ENCODE results near the gene RAB6A.
"Not testable (repeated sequence)": the region's sequence is repeated elsewhere in the genome, so short reads cannot be mapped to it uniquely, and the experiment has no call there.

RAB6A gene

DNA sequence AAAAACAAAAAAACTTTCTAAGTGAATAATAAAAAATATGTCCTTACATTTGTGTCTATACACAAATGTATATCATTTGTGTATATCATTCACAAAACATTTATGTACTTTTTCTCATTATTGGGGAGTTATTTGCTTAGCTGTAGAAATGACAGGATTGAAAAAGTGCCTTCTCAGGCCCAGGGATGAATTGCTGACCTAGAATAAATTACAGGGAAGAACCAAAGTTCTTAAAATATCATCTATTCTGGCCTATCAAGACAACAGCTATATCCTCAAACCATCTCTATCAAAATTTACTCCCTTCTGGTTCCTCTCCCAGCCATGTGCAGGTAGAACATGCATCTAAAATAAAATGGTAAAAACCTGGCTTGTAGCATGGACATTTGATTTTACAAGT is 1.9 kb upstream of the RAB6A start:
- DNase-seq (ENCODE audit: low read depth), result no peak

DNA sequence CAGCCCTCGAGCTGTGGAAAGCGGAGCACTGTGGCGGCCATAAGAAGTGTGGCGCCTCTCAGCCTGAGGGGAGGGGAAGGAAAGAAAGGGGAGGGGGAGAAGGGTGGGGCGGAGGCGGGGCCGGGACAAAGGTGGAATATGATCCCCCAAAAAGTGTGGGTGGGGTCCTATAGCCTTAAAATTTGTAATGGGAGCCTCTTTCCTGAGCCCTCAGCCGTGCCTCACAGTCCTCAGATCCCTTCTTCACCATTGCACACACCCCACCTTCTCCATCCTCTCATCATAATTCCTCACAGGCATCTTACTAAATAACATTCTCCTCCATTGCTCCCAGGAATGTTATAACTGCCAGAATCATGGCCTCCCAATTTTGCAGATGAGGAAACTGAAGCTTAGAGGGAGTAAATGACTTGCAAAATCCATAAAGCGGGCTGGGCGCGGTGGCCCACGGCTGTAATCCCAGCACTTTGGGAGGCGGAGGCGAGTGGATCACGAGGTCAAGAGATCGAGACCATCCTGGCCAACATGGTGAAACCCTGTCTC is 600 bp upstream of the RAB6A start:
- DNase-seq (ENCODE audit: low read depth), result no peak

DNA sequence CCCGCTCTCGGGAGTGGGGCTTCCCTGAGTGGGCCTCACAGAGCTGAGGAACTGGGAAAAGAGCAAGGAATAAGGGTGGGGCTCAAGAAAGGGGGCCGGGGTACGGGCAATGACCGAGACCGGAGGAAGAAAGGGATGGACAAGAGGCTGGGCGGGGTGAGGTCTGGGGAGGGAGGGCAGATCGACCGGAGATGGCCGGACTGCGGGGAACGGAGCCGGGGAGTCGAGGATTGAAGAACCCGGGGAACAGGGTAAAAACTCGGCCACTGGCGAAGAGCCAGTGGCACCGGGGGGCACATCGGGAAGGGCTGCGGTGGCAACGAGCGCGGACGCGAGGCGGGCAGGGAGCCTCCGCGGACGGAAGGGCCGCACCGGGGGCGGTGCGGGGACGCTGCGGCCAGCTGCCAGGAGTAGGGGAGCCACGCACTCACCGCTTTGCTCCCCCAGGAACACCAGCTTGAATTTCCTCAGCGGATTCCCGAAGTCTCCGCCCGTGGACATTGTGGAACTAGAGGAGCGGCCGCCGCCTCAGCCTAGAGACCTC is 667 bp downstream of the RAB6A start:
- no peak for DNase-seq (ENCODE audit: low read depth)

DNA sequence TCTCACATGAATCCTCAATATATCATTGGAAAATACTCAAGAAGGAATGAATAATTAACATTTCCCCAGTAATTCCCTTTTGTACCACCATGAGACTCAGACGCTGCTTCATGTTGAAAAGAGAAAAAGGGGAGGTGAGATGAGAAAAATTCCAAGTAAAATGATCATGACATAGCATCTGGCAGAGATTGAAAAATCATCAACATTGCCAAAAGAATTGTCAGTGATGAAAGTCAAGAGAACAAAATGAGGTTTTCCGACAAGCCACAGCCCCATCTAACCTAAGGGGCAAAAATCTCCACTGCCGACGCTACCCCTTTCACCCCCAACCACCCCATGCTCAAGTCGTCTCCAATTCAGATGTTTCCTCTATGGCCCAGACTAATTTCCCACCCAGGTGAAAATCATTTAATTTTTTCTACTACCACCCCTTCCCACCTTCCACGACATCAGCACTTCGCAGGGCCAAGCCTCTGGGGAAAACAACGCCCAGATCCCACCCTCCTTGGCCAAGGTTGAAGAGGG is 1.2 kb downstream of the RAB6A start:
- DNase-seq (ENCODE audit: low read depth), result no peak

DNA sequence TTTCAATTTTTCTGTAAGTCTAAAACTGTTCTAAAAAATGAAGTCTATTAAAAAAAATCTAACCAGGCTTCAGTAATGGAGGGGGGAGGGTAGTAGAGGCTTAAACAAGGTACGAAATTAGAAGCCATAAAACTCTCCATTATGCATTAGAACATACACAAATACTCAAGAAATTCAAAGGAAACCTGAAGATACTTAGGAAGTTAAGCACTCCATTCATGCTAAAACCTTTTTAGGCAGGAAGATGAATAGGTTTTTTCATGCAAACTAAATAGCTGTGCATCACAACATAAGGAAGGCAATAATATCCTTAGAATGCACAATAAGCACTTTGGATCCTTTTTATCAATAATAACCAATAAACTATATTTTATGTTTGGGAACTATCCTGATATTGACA is 2.4 kb downstream of the RAB6A start:
- DNase-seq (ENCODE audit: low read depth), result no peak

GRCh38 chr11:73757598-73757997 is 3.3 kb downstream of the RAB6A start:
- DNase-seq (ENCODE audit: low read depth), result no peak

DNA sequence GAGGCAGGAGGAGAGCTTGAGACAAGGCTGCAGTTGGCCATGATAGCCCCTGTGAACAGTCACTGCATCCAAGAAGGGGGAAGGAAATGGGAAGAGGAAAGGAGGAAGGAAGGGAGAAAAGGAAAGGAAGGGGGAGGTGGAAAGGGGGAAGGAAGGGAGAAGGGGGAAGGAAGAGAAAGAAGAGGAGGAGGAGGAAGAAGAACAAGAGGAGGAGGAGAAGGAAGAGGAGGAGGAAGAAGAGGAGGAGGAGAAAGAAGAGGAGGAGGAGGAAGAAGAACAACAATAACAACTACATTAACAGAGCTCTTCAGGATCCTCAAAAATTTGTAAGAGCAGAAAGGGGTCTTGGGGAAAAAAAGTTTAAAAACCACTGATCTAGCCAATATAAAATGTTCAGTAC is 5.2 kb downstream of the RAB6A start:
- DNase-seq (ENCODE audit: low read depth), result no peak

DNA sequence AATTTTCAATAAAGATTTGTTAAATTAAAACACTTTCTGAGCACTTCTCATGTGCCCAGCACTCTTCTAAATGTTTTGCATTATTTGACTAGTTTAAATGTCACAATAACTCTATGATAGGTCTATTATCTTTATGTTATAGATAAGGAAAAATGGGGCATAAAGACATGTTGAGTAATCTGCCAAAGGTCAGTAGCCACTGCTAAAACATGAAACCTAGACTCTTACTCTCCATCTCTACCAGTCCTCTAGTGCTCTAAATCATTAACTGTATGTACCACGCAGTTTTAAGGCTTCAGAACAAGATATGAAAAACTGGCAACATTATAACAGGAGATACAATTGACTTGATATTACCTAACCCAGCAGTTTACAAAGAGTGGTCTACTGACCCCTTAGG is 6.9 kb downstream of the RAB6A start:
- no peak for DNase-seq (ENCODE audit: low read depth)

- no peak for DNase-seq (ENCODE audit: low read depth)
Observed at GRCh38 chr11:73752903-73753302, 8.0 kb downstream of the RAB6A start.

GRCh38 chr11:73752216-73752867 is 8.5 kb downstream of the RAB6A start:
- no peak for DNase-seq (ENCODE audit: low read depth)

- DNase-seq (ENCODE audit: low read depth), result not testable (repeated sequence)
Observed at GRCh38 chr11:73750862-73751261, 10.0 kb downstream of the RAB6A start.

DNA sequence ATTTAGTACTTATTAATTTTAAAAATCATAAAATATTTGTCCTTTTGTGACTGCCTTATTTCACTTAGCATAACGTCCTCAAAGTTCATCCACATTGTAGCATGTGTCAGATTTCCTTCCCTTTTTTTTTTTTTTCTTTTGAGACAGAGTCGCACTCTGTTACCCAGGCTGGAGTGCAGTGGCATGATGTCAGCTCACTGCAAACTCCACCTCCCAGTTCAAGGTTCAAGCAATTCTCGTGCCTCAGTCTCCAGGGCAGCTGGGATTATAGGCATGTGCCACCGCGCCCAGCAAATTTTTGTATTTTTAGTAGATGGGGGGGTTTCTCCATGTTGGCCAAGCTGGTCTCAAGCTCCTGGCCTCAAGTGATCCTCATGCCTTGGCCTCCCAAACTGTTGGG is 10.6 kb downstream of the RAB6A start:
- no peak for DNase-seq (ENCODE audit: low read depth)

DNA sequence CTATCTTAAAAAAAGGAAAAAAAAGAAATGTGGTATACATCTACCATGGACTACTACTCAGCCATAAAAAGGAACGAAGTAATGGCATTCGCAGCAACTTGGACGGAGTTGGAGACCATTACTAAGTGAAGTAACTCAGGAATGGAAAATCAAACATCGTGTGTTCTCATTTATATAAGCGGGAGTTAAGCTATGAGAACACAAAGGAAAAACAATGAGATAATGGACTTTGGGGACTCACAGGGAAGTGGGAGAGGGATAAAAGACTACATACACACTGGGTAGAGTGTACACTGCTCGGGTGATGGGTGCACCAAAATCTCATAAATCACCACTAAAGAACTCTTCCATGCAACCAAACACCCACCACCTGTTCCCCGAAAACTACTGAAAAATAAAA is 11.8 kb downstream of the RAB6A start:
- DNase-seq (ENCODE audit: low read depth), result no peak

GRCh38 chr11:73748300-73748699 is 12.6 kb downstream of the RAB6A start:
- DNase-seq (ENCODE audit: low read depth), result no peak

DNA sequence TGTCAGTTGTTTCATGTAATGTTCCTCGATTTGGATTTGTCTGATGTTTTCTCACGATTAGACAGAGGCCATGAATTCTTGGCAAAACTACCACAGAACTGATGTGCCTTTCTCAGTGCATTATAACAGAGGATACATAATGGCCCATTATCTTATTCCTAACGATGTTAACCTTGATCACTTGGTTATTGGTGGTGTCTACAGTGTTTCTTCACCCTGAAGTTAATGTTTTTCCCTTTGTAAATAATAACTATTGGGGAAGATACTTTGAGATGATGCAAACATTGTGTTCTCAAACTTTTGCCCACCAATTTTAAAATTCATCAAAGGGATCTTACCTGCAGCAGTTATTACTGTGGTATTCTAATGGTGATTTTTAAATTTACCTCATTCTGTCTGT is 13.1 kb downstream of the RAB6A start:
- DNase-seq (ENCODE audit: low read depth), result no peak

GRCh38 chr11:73746701-73747100 is 14.2 kb downstream of the RAB6A start:
- DNase-seq (ENCODE audit: low read depth), result no peak

- no peak for DNase-seq (ENCODE audit: low read depth)
Observed at GRCh38 chr11:73743045-73743444, 17.8 kb downstream of the RAB6A start.

- not testable (repeated sequence) for DNase-seq (ENCODE audit: low read depth)
Observed at GRCh38 chr11:73735959-73736358, 24.9 kb downstream of the RAB6A start.

GRCh38 chr11:73734993-73735392 is 25.9 kb downstream of the RAB6A start:
- DNase-seq (ENCODE audit: low read depth), result no peak

- not testable (repeated sequence) for DNase-seq (ENCODE audit: low read depth)
Observed at GRCh38 chr11:73734011-73734410, 26.9 kb downstream of the RAB6A start.

DNA sequence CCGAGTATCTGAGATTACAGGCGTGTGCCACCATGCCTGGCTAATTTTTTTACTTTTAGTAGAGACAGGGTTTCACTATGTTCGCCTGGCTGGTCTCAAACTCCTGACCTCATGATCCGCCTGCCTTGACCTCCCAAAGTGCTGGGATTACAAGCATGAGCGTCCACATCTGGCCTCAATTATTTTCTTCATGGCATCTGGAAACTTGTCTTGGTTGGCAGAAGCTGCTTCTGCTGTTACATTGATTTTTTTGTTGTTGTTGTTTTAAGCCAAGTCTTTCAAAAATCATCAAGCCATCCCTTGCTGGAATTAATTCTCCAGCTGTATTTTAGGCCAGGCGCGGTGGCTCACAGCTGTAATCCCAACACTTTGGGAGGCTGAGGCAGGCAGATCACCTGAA is 27.9 kb downstream of the RAB6A start:
- DNase-seq (ENCODE audit: low read depth), result not testable (repeated sequence)

DNA sequence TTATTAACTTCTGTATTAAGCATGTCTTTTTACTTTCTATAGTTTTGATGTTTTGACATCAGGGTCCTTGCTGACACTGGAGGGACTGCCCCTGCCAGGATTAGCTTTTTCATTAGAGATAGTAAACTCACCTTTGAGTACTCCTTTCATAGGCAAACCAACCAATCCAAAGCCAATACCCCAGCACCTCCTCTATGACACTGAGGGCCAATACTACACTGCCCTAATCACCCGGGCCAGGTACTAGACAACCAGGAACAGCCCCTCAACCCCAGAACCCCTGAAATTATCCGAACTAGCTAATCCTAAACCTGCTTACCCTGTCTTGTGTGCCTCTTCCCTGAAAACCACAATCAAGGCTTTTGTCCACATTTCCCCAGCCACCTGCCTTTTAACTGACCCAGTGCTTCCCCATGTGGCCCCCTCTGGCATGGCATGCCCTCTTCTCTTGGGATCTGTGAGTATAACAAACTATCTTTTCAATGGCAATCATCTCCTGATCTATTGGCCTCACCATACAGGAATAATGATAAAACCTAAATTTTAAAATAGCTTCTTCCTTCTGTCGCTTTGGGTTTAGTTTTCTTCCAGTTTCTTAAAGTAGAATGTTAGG is 31.2 kb downstream of the RAB6A start:
- no peak for DNase-seq (ENCODE audit: low read depth)

- DNase-seq (ENCODE audit: low read depth), result no peak
Observed at GRCh38 chr11:73728000-73728399, 32.9 kb downstream of the RAB6A start.
